ENCODE results near the gene NOP58. TPM values are rescaled to one million over a fixed set of nuclear protein-coding genes. Genes with fewer than 3 reads are reported as not detected.

NOP58 gene
- total and polyA plus RNA-seq, 2 experiments from 2014 or later, result 49.3 to 68.1 TPM

DNA sequence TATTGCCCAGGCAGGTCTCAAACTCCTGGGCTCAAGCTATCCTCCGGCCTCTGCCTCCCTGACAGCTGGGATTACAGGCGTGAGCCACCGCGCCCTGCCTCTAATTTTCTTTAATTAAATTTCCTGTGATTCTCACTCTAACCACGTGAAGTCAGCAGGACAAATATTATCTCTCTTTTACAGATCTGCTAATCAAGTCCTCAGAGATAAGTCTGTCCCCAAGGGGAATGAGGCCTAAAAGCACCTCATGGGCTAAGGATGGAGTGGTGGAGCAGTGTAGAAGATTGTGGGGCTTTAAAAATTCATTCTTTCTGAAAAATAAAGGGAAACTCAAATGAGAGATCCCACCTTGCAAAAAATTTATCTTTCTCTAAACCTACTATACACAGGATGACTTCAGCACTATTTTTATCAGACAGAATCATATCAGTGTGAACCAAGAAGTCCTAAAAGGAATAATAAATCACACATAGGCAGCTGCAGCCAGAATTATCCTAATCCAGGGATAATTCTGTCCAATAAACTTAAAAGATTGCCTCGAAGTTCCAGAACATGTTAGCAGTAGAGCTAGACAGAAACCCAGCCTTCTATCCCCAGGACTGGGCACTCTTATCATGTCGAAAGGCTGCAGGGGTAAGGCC is 72.3 kb downstream of the NOP58 start:
- no peak overlapping the region for H3K9ac ChIP-seq
- no peaks in the 10 kb centered on the region for H3K9me2 ChIP-seq (ENCODE audit: insufficient read depth)
- no peak overlapping the region for H3K4me3 ChIP-seq
- 0 out of 2 replicates have a peak, but pooled peaks cover 7% of the 10 kb centered on the region for H3F3A ChIP-seq (ENCODE audit: insufficient read depth)
- no peaks in the 10 kb centered on the region for H3K36me3 ChIP-seq (ENCODE audit: low read depth)
- H2AFZ ChIP-seq, result no peak overlapping the region
- TF ChIP-seq EZH2 (IDR thresholded peaks at IDR 0.05; ENCODE audit: insufficient read depth, poor library complexity, severe bottlenecking), result no peak
- TF ChIP-seq EZH2phosphoT487 (IDR thresholded peaks at IDR 0.05; ENCODE audit: insufficient read depth, low read depth), result no peak
- no peaks in the 10 kb centered on the region for H3K27me3 ChIP-seq (replicated peaks; ENCODE audit: insufficient read depth)
- no peaks in the 10 kb centered on the region for H3K79me2 ChIP-seq (ENCODE audit: insufficient read depth)
- H3K4me1 ChIP-seq (ENCODE audit: insufficient read depth), result peaks cover 4% of the 10 kb centered on the region; the same call in 1 of the 2 replicates
- 92 to 98% methylated on average over 7 of the region's 7 CpGs for WGBS, 2 experiments (ENCODE audit: low coverage in 1 of 2, low lambda C conversion rate in 2 of 2, missing lambda C conversion rate in 2 of 2)
- H3K27ac ChIP-seq, result no peak overlapping the region
- in situ Hi-C loops (cut with MboI), result no loop called here
- H3K9me3 ChIP-seq (ENCODE audit: low read depth), result no peaks in the 10 kb centered on the region
- H3K4me2 ChIP-seq (ENCODE audit: unreplicated experiment), result no peak overlapping the region
- H4K20me1 ChIP-seq (ENCODE audit: insufficient read depth), result no peaks in the 10 kb centered on the region
- DNase-seq, result no peak

GRCh38 chr2:202339071-202339870 is 73.7 kb downstream of the NOP58 start:
- WGBS, 2 experiments (ENCODE audit: low coverage in 1 of 2, low lambda C conversion rate in 2 of 2, missing lambda C conversion rate in 2 of 2), result 77 to 83% methylated on average over 3 of the region's 3 CpGs
- Histone ChIP-seq H3K4me1 (ENCODE audit: insufficient read depth) (peaks cover 4% of the 10 kb centered on the region; the same call in 1 of the 2 replicates), H3K27me3 (replicated peaks; ENCODE audit: insufficient read depth) (no peaks in the 10 kb centered on the region), H3K36me3 (ENCODE audit: low read depth) (no peaks in the 10 kb centered on the region), H3K9ac (no peak overlapping the region), H2AFZ (no peak overlapping the region), H3K79me2 (ENCODE audit: insufficient read depth) (no peaks in the 10 kb centered on the region), H3K4me2 (ENCODE audit: unreplicated experiment) (no peak overlapping the region), H3K9me3 (ENCODE audit: low read depth) (no peaks in the 10 kb centered on the region), H4K20me1 (ENCODE audit: insufficient read depth) (no peaks in the 10 kb centered on the region), H3K9me2 (ENCODE audit: insufficient read depth) (no peaks in the 10 kb centered on the region), H3K4me3 (no peak overlapping the region), H3K27ac (no peak overlapping the region), H3F3A (ENCODE audit: insufficient read depth) (0 out of 2 replicates have a peak, but pooled peaks cover 7% of the 10 kb centered on the region)
- in situ Hi-C loops (cut with MboI), result no loop called here
- peak; percentile 57 for DNase-seq
- TF ChIP-seq EZH2phosphoT487 (IDR thresholded peaks at IDR 0.05; ENCODE audit: insufficient read depth, low read depth) (no peak), EZH2 (IDR thresholded peaks at IDR 0.05; ENCODE audit: insufficient read depth, poor library complexity, severe bottlenecking) (no peak)

GRCh38 chr2:202344178-202344577 is 78.6 kb downstream of the NOP58 start:
- H3F3A ChIP-seq (ENCODE audit: insufficient read depth), result 0 out of 2 replicates have a peak, but pooled peaks cover 1% of the 10 kb centered on the region
- no peak overlapping the region for H3K27ac ChIP-seq
- no peak overlapping the region for H3K4me3 ChIP-seq
- H3K9me2 ChIP-seq (ENCODE audit: insufficient read depth), result no peaks in the 10 kb centered on the region
- H3K79me2 ChIP-seq (ENCODE audit: insufficient read depth), result no peaks in the 10 kb centered on the region
- no peak overlapping the region for H2AFZ ChIP-seq
- WGBS, 2 experiments (ENCODE audit: low coverage in 1 of 2, low lambda C conversion rate in 2 of 2, missing lambda C conversion rate in 2 of 2), result 91 to 92% methylated on average over 1 of the region's 1 CpG
- H3K36me3 ChIP-seq (ENCODE audit: low read depth), result no peaks in the 10 kb centered on the region
- H3K9ac ChIP-seq, result no peak overlapping the region
- H3K4me2 ChIP-seq (ENCODE audit: unreplicated experiment), result no peak overlapping the region
- TF ChIP-seq EZH2phosphoT487 (IDR thresholded peaks at IDR 0.05; ENCODE audit: insufficient read depth, low read depth), result no peak
- no peak for TF ChIP-seq EZH2 (IDR thresholded peaks at IDR 0.05; ENCODE audit: insufficient read depth, poor library complexity, severe bottlenecking)
- H3K4me1 ChIP-seq (ENCODE audit: insufficient read depth), result no peaks in the 10 kb centered on the region
- no peaks in the 10 kb centered on the region for H3K9me3 ChIP-seq (ENCODE audit: low read depth)
- H4K20me1 ChIP-seq (ENCODE audit: insufficient read depth), result no peaks in the 10 kb centered on the region
- DNase-seq, result no peak
- H3K27me3 ChIP-seq (replicated peaks; ENCODE audit: insufficient read depth), result no peaks in the 10 kb centered on the region
- in situ Hi-C loops (cut with MboI), result no loop called here

- 82 to 89% methylated on average over 7 of the region's 7 CpGs for WGBS, 2 experiments (ENCODE audit: low coverage in 1 of 2, low lambda C conversion rate in 2 of 2, missing lambda C conversion rate in 2 of 2)
- DNase-seq, result no peak
- no peaks in the 10 kb centered on the region for H3K36me3 ChIP-seq (ENCODE audit: low read depth)
- H3K9ac ChIP-seq, result no peak overlapping the region
- H4K20me1 ChIP-seq (ENCODE audit: insufficient read depth), result no peaks in the 10 kb centered on the region
- H3K9me3 ChIP-seq (ENCODE audit: low read depth), result no peaks in the 10 kb centered on the region
- no peaks in the 10 kb centered on the region for H3K27me3 ChIP-seq (replicated peaks; ENCODE audit: insufficient read depth)
- TF ChIP-seq EZH2phosphoT487 (IDR thresholded peaks at IDR 0.05; ENCODE audit: insufficient read depth, low read depth) (no peak), EZH2 (IDR thresholded peaks at IDR 0.05; ENCODE audit: insufficient read depth, poor library complexity, severe bottlenecking) (no peak)
- no peaks in the 10 kb centered on the region for H3K9me2 ChIP-seq (ENCODE audit: insufficient read depth)
- no peaks in the 10 kb centered on the region for H3F3A ChIP-seq (ENCODE audit: insufficient read depth)
- no peak overlapping the region for H2AFZ ChIP-seq
- no peak overlapping the region for H3K4me3 ChIP-seq
- in situ Hi-C loops (cut with MboI), result no loop called here
- H3K27ac ChIP-seq, result no peak overlapping the region
- H3K79me2 ChIP-seq (ENCODE audit: insufficient read depth), result no peaks in the 10 kb centered on the region
- no peaks in the 10 kb centered on the region for H3K4me1 ChIP-seq (ENCODE audit: insufficient read depth)
- no peak overlapping the region for H3K4me2 ChIP-seq (ENCODE audit: unreplicated experiment)
Measured at GRCh38 chr2:202346180-202346579, 80.6 kb downstream of the NOP58 start.

Small RNAs within 50 kb of the gene (small RNA-seq; reads per million reads assigned to genes)
- gene AC079354.2 (ENCODE audit: low read depth, low replicate concordance) (not detected), gene RF00575 (ENCODE audit: low read depth, low replicate concordance) (not detected), gene RN7SL753P (ENCODE audit: low read depth, low replicate concordance) (not detected), gene SNORD11 (ENCODE audit: low read depth, low replicate concordance) (6.0 reads per million, percentile 81 among the genes with 10 or more reads in this experiment), gene SNORD11B (ENCODE audit: low read depth, low replicate concordance) (2.9 reads per million, percentile 71 among the genes with 10 or more reads in this experiment), gene SNORD70 (ENCODE audit: low read depth, low replicate concordance) (8.2 reads per million, percentile 83 among the genes with 10 or more reads in this experiment)

Other genes starting within 250 kb of the NOP58 start
- 53.7 and 56.4 TPM in 2 replicates for gene FZD7, start 231.9 kb upstream of the NOP58 start, total RNA-seq (2014; rRNA removed; shearing (Covaris generic))
- 19.3 and 19.4 TPM in 2 replicates for gene FZD7, start 231.9 kb upstream of the NOP58 start, polyA plus RNA-seq (2016; fragmentation: Nextera tagmentation; extraction: Ambion mirVana)
- gene KIAA2012, start 192.5 kb upstream of the NOP58 start, total RNA-seq (2014; rRNA removed; shearing (Covaris generic)), result not detected in 2 replicates
- gene KIAA2012, start 192.5 kb upstream of the NOP58 start, polyA plus RNA-seq (2016; fragmentation: Nextera tagmentation; extraction: Ambion mirVana), result 0.13 and 0.18 TPM in 2 replicates
- 157 TPM in 2 replicates for gene SUMO1, start 27.2 kb upstream of the NOP58 start, total RNA-seq (2014; rRNA removed; shearing (Covaris generic))
- 242 TPM in 2 replicates for gene SUMO1, start 27.2 kb upstream of the NOP58 start, polyA plus RNA-seq (2016; fragmentation: Nextera tagmentation; extraction: Ambion mirVana)
- 29.7 and 31.3 TPM in 2 replicates for gene BMPR2, start 110.6 kb downstream of the NOP58 start, total RNA-seq (2014; rRNA removed; shearing (Covaris generic))
- 17.5 and 17.8 TPM in 2 replicates for gene BMPR2, start 110.6 kb downstream of the NOP58 start, polyA plus RNA-seq (2016; fragmentation: Nextera tagmentation; extraction: Ambion mirVana)